Mucosa of descending colon (tissue), 3 donors: ENCODE measurements around the gene PSMD10. TPM values are rescaled to one million over a fixed set of nuclear protein-coding genes. Genes with fewer than 3 reads are reported as not detected.

Experiments used
- ATAC-seq: fragments of 200-7000 bp; cut with Tn5 transposase; one replicate; pipeline ENCODE4 v1.9.1; 2020; ENCODE audit warnings: mild to moderate bottlenecking, moderate library complexity
- DNase-seq, 3 donors: peaks; one replicate each; pipeline ENCODE4 v3.0.0-alpha.2; 2020
- H3K36me3 ChIP-seq: fragments of 200-600 bp; one replicate; pipeline ENCODE4 v1.8.0; 2021; ENCODE audit warnings: low read depth, mild to moderate bottlenecking
- H3K4me1 ChIP-seq: fragments of 200-600 bp; one replicate; pipeline ENCODE4 v1.8.0; 2021; ENCODE audit warnings: low read depth, mild to moderate bottlenecking
- H3K4me3 ChIP-seq: fragments of 200-600 bp; one replicate; pipeline ENCODE4 v1.8.0; 2021; ENCODE audit warnings: mild to moderate bottlenecking
- H3K9me3 ChIP-seq: fragments of 200-600 bp; one replicate; pipeline ENCODE4 v1.8.0; 2021; ENCODE audit warnings: mild to moderate bottlenecking
- CTCF ChIP-seq: fragments of 200-600 bp; IDR thresholded peaks from one replicate; pipeline ENCODE4 v1.8.0; 2022; ENCODE audit warnings: antibody characterized with exemption, mild to moderate bottlenecking
- intact Hi-C, 2 donors: fragments of 100-400 bp; cut with DNase I in 1 of 2; cut with micrococcal nuclease in 1 of 2; formaldehyde crosslinking; loops; one replicate each; pipeline versions ENCODE4 v1.11.0 to v1.11.1; 2022; cut with DNase I, micrococcal nuclease
- total RNA-seq, 3 donors: library from RNA; stranded (reverse); fragmentation: NEBNext Ultra II Directional in 2 of 3; extraction: Animal tissue kit (Norgen Biotek cat#: 25700) in 2 of 3; gene quantifications; one replicate each; pipeline versions ENCODE4 v1.2.1 to v1.2.4, GENCODE V29; 2021 to 2023
- donor health status: DM: no; HTN: no; CAD: no; lungs with moderate emphysema.
- donor health status: DM: no; HTN: no; CAD: no.
- donor health status: DM: no; HTN: yes; CAD: no.

PSMD10 gene
- total RNA-seq, 3 donors from 2014 or later = 28.1 to 39.5 (median 34.8) TPM

DNA sequence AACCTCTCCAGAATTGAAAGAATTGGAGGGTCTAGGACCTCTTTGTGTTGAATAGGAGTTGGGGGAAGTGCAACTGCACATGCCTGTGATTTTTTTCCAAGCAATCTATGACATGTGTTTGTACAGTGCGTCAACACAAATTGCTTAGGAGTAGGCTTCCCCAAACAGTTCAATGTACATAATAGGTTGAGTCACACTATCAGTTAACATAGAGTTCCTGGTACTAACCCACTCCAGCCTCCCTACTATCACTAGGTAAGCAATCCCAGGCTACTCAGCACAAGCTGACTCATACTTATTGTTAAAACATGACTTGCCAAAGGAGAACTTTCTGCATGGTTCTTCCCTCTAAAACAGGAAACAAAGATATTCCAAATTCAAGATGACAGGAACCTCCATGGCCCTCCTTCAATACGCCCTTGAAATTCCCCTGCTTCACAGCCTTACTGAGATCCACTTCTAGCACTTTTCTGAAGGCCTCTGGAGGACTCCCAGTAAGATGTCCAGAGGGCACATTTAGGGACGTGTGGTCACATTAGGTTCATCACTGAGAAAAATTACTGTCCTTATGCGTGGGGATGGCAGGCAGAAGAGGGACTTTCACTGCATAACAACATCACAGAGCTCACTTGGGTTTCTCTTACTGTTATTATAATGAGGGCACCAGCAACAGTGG lies 54.9 kb downstream of the PSMD10 start:
- intact Hi-C loops = no loop called here
- no peak overlapping the region for H3K4me3 ChIP-seq
- DNase-seq = peak in 1 of 3 donors; percentile 25
- peaks cover 13% of the 10 kb centered on the region for H3K4me1 ChIP-seq
- ATAC-seq = peak; percentile 96
- no peak for TF ChIP-seq CTCF
- no peaks in the 10 kb centered on the region for H3K36me3 ChIP-seq
- no peaks in the 10 kb centered on the region for H3K9me3 ChIP-seq

- TF ChIP-seq CTCF = no peak
These were observed 56.6 kb downstream of the PSMD10 start for GRCh38 chrX:108034725-108035124.

More at GRCh38 chrX:108034725-108035124, 56.6 kb downstream of the PSMD10 start:
- Histone ChIP-seq H3K4me3 (no peak overlapping the region), H3K4me1 (peaks cover 13% of the 10 kb centered on the region), H3K9me3 (no peaks in the 10 kb centered on the region), H3K36me3 (no peaks in the 10 kb centered on the region)
- no peak for DNase-seq
- intact Hi-C loops = no loop called here
- peak; percentile 69 for ATAC-seq

Other genes with a start within 250 kb of the PSMD10 start
- gene TEX13B, start 109.2 kb downstream of the PSMD10 start, total RNA-seq = not detected
- under 1 TPM in 1 of 3 donors, not detected in 2; 0.58 TPM for gene VSIG1, start 46.5 kb downstream of the PSMD10 start, total RNA-seq
- 10 to 100 TPM; 17.1 to 23.9 (median 21.3) TPM for gene ATG4A, start 236 bp upstream of the PSMD10 start, total RNA-seq